ENCODE measurements around the gene FAM174B.

The FAM174B gene

DNA sequence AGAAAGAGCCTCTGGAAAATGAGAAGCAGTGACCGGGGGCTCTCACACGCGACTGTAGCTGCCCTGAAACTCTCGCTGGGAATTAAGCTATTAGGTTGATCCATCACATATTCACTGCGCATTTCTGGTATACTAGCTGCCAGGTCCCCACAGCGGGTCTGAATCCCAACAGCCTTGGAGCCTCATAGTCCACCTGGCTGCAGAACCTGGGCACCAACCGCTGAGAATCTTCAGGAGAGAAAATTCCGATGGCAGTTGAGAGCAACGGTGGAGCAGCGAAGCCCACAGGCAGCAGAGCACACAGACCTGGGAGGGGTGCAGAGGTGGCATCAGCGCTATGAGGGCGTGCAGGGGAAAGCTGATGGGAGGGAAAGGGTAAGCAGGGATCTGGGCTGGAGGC, 75.1 kb downstream of the FAM174B start:
- H3K4me3 ChIP-seq (ENCODE audit: low read length), result no peak overlapping the region
- no peaks in the 10 kb centered on the region for H3K4me1 ChIP-seq (ENCODE audit: control insufficient read depth, insufficient read depth, low read length)
- peaks cover 3% of the 10 kb centered on the region for H3K27me3 ChIP-seq (ENCODE audit: control insufficient read depth, insufficient read depth, low read length)
- H3K9me3 ChIP-seq (ENCODE audit: control insufficient read depth, low read length), result no peaks in the 10 kb centered on the region
- H3K9ac ChIP-seq (ENCODE audit: low read length), result no peak overlapping the region
- no peaks in the 10 kb centered on the region for H3K36me3 ChIP-seq (ENCODE audit: control insufficient read depth, insufficient read depth, low read length)

DNA sequence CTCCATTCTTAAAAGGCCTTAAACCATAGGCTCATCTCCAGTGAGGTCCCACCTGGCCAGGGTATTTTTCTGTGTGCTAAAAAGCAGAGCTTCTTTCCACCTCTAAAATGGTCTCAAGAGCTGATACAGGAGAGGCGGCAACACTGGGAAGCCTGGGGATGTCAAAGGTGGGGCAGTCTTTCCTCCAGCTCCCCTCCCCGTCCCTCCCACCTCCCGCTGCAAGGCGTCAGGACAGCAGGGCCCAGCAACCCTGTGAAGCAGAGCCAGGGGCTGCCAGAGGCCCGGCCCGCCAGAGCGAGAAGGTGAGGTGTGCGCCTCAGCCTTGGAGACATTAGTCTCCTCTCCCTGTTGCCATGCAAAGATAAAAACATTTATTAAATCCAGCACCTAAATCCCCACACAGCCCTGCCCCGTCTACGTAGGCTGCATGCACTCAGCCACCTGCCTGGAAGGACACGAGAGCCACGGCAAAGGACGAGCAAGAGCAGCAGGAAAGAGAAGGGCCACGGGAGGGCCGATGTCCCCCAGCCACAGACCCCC, 75.6 kb downstream of the FAM174B start:
- H3K9ac ChIP-seq (ENCODE audit: low read length), result no peak overlapping the region
- no peak overlapping the region for H3K4me3 ChIP-seq (ENCODE audit: low read length)
- peaks cover 3% of the 10 kb centered on the region for H3K27me3 ChIP-seq (ENCODE audit: control insufficient read depth, insufficient read depth, low read length)
- H3K4me1 ChIP-seq (ENCODE audit: control insufficient read depth, insufficient read depth, low read length), result no peaks in the 10 kb centered on the region
- no peaks in the 10 kb centered on the region for H3K9me3 ChIP-seq (ENCODE audit: control insufficient read depth, low read length)
- H3K36me3 ChIP-seq (ENCODE audit: control insufficient read depth, insufficient read depth, low read length), result no peaks in the 10 kb centered on the region

GRCh38 chr15:92579486-92579885, 76.1 kb downstream of the FAM174B start:
- Histone ChIP-seq H3K36me3 (ENCODE audit: control insufficient read depth, insufficient read depth, low read length) (no peaks in the 10 kb centered on the region), H3K27me3 (ENCODE audit: control insufficient read depth, insufficient read depth, low read length) (peaks cover 3% of the 10 kb centered on the region), H3K4me3 (ENCODE audit: low read length) (no peak overlapping the region), H3K9ac (ENCODE audit: low read length) (no peak overlapping the region), H3K9me3 (ENCODE audit: control insufficient read depth, low read length) (no peaks in the 10 kb centered on the region), H3K4me1 (ENCODE audit: control insufficient read depth, insufficient read depth, low read length) (no peaks in the 10 kb centered on the region)

DNA sequence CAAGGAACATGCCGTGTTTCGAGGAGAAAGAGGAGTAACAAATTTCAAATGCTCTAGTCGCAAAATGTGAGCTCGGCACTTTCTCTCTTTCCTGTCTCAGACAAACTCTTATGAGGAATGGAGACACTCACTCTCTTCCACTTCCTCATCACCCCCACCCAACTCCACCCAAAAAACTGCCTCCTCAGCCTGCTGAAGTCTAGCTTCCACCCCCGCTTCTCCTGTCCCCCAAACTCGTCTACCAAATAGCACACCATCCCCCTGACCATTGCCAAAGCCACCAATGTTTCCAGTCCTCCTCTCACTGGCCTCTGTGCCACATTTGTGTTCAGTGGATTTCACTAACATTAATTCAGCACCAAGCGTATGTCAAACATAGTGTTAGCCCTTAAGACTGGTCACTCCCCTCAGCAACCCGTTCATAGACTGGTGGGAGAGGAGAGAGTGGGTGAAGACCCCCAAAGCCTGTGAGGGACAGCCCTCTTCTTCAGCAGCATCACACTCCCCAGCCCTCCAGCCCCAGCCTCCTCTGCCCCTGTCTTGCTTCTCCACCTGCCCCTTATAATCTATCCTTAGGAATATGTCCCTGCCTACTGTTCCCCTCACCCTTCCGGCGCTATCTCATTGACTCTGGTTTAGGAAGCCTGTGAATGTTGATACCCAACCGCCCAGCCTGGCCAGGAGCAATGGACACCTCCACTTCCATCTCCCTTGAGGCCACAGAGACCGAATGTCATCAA, 77.3 kb downstream of the FAM174B start:
- H3K4me3 ChIP-seq (ENCODE audit: low read length), result no peak overlapping the region
- H3K9me3 ChIP-seq (ENCODE audit: control insufficient read depth, low read length), result no peaks in the 10 kb centered on the region
- no peaks in the 10 kb centered on the region for H3K36me3 ChIP-seq (ENCODE audit: control insufficient read depth, insufficient read depth, low read length)
- H3K4me1 ChIP-seq (ENCODE audit: control insufficient read depth, insufficient read depth, low read length), result no peaks in the 10 kb centered on the region
- H3K27me3 ChIP-seq (ENCODE audit: control insufficient read depth, insufficient read depth, low read length), result peaks cover 3% of the 10 kb centered on the region
- H3K9ac ChIP-seq (ENCODE audit: low read length), result no peak overlapping the region

DNA sequence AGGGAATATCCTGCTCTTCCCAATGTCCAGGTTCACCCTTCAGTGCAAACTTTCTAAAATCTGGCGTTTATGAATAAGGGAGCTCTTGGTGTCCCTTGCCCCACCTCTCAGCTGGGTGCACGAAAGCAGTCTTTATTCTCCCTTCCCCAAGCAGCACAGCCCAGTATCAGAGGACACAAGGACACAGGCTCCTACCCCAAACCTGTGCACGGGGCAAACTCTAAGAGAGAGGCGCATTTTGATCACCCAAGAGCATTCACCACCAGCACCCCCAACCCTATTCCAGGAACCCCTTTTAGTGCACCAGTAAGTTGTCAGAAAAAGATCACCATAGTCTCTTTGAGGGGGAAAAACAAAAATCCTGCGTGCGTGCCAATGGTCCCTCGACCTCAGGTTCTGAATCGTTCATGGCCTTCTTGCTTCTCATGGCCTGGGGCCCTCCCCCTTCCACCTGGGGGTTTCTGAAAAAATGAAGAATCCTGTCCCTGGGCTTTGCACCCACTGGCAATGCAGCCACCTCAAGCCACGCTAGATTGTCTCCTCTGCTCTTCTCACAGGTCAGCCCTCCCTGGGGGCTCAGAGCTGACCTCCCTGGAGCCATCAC, 78.9 kb downstream of the FAM174B start:
- Histone ChIP-seq H3K27me3 (ENCODE audit: control insufficient read depth, insufficient read depth, low read length) (peaks cover 3% of the 10 kb centered on the region), H3K9ac (ENCODE audit: low read length) (no peak overlapping the region), H3K36me3 (ENCODE audit: control insufficient read depth, insufficient read depth, low read length) (no peaks in the 10 kb centered on the region), H3K4me1 (ENCODE audit: control insufficient read depth, insufficient read depth, low read length) (no peaks in the 10 kb centered on the region), H3K4me3 (ENCODE audit: low read length) (no peak overlapping the region), H3K9me3 (ENCODE audit: control insufficient read depth, low read length) (no peaks in the 10 kb centered on the region)

GRCh38 chr15:92574566-92574965, 81.0 kb downstream of the FAM174B start:
- Histone ChIP-seq H3K27me3 (ENCODE audit: control insufficient read depth, insufficient read depth, low read length) (no peaks in the 10 kb centered on the region), H3K9me3 (ENCODE audit: control insufficient read depth, low read length) (no peaks in the 10 kb centered on the region), H3K4me3 (ENCODE audit: low read length) (no peak overlapping the region), H3K36me3 (ENCODE audit: control insufficient read depth, insufficient read depth, low read length) (no peaks in the 10 kb centered on the region), H3K4me1 (ENCODE audit: control insufficient read depth, insufficient read depth, low read length) (no peaks in the 10 kb centered on the region), H3K9ac (ENCODE audit: low read length) (no peak overlapping the region)

DNA sequence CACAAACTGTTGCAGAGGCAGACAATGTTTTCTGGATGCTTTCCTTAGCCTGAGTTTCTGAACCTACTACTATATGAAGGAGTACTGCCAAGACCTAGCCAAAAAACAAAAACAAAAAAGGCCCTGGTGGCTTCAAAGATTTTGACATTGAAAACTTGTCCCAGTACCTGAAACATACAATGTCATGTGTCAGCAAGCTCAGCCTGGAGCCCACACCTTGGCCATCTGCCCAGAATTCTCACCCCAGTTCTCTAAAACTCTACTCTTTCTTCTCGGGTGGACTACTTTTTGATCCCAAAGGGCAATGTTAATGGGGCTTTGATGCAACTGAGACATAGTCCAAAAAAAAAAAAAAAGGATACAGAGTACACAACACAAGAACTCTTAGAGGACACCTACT, 81.4 kb downstream of the FAM174B start:
- Histone ChIP-seq H3K4me1 (ENCODE audit: control insufficient read depth, insufficient read depth, low read length) (no peaks in the 10 kb centered on the region), H3K9me3 (ENCODE audit: control insufficient read depth, low read length) (no peaks in the 10 kb centered on the region), H3K27me3 (ENCODE audit: control insufficient read depth, insufficient read depth, low read length) (no peaks in the 10 kb centered on the region), H3K36me3 (ENCODE audit: control insufficient read depth, insufficient read depth, low read length) (no peaks in the 10 kb centered on the region), H3K9ac (ENCODE audit: low read length) (no peak overlapping the region), H3K4me3 (ENCODE audit: low read length) (no peak overlapping the region)

GRCh38 chr15:92571824-92572223, 83.8 kb downstream of the FAM174B start:
- Histone ChIP-seq H3K4me1 (ENCODE audit: control insufficient read depth, insufficient read depth, low read length) (no peaks in the 10 kb centered on the region), H3K9me3 (ENCODE audit: control insufficient read depth, low read length) (no peaks in the 10 kb centered on the region), H3K36me3 (ENCODE audit: control insufficient read depth, insufficient read depth, low read length) (no peaks in the 10 kb centered on the region), H3K4me3 (ENCODE audit: low read length) (no peak overlapping the region), H3K27me3 (ENCODE audit: control insufficient read depth, insufficient read depth, low read length) (no peaks in the 10 kb centered on the region), H3K9ac (ENCODE audit: low read length) (no peak overlapping the region)

GRCh38 chr15:92570391-92570790, 85.2 kb downstream of the FAM174B start:
- Histone ChIP-seq H3K9me3 (ENCODE audit: control insufficient read depth, low read length) (no peaks in the 10 kb centered on the region), H3K9ac (ENCODE audit: low read length) (no peak overlapping the region), H3K4me3 (ENCODE audit: low read length) (no peak overlapping the region), H3K36me3 (ENCODE audit: control insufficient read depth, insufficient read depth, low read length) (no peaks in the 10 kb centered on the region), H3K27me3 (ENCODE audit: control insufficient read depth, insufficient read depth, low read length) (no peaks in the 10 kb centered on the region), H3K4me1 (ENCODE audit: control insufficient read depth, insufficient read depth, low read length) (no peaks in the 10 kb centered on the region)

DNA sequence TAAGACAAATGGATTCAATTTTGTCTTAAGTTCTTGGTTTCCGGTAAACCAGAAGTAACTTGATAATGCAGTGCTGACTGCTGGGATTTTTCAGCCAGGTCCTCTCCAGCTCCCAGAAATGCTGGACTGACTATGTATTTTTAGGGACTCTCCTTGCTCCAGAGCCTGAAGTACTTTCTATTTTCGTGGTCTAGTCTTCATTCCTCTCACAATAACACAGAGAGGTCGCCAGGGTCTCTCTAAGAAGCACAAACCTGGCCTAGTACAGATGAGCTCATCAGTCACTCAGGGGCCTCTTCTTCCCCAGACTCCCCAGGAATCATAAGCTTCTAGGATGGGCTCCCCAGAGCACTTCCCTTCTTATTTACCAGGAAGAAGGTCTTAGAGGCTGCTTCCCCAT, 85.8 kb downstream of the FAM174B start:
- Histone ChIP-seq H3K9ac (ENCODE audit: low read length) (no peak overlapping the region), H3K4me3 (ENCODE audit: low read length) (no peak overlapping the region)

More for the DNA sequence above, 85.8 kb downstream of the FAM174B start:
- Histone ChIP-seq H3K36me3 (ENCODE audit: control insufficient read depth, insufficient read depth, low read length) (no peaks in the 10 kb centered on the region), H3K27me3 (ENCODE audit: control insufficient read depth, insufficient read depth, low read length) (no peaks in the 10 kb centered on the region), H3K4me1 (ENCODE audit: control insufficient read depth, insufficient read depth, low read length) (no peaks in the 10 kb centered on the region), H3K9me3 (ENCODE audit: control insufficient read depth, low read length) (no peaks in the 10 kb centered on the region)
